ENCODE data around the gene ZRANB1. TPM values are rescaled to one million over a fixed set of nuclear protein-coding genes. Genes with fewer than 3 reads are reported as not detected.

The ZRANB1 gene
- total and polyA plus RNA-seq, 2 of the 4 experiments (the other 2 are of a cell fraction) = 11.2 to 24.7 TPM

- dilution Hi-C loops (cut with HindIII; ENCODE audit: low sequenced_read_pairs, unreplicated experiment) = no loop called here
- intact Hi-C loops (cut with micrococcal nuclease) = no loop called here
- ATAC-seq (ENCODE audit: low read depth) (no peak), DNase-seq (no peak)
- H4K8ac ChIP-seq (ENCODE audit: low read depth in 2 of 2, low read length in 2 of 2) = no peak overlapping the region
- no peak overlapping the region for H3K14ac ChIP-seq (replicated peaks; ENCODE audit: low read depth, low read length)
- H3K79me1 ChIP-seq (ENCODE audit: low read depth in 1 of 2, low read length in 2 of 2) = peaks cover 46 to 92% of the 10 kb centered on the region in 2 experiments
- H3K27me3 ChIP-seq (ENCODE audit: control insufficient read depth, insufficient read depth, low read length) = no peaks in the 10 kb centered on the region
- H2AK5ac ChIP-seq (ENCODE audit: low read depth, low read length) = no peak overlapping the region
- no peak overlapping the region for H2AK9ac ChIP-seq (replicated peaks; ENCODE audit: low read depth, low read length, poor library complexity)
- no peak overlapping the region for H4K5ac ChIP-seq (ENCODE audit: low read depth, low read length)
- H3K4ac ChIP-seq (ENCODE audit: low read depth, low read length) = no peak overlapping the region
- peaks cover 44% of the 10 kb centered on the region for H3K9me1 ChIP-seq (ENCODE audit: insufficient read depth, low read length)
- no peak overlapping the region for H3K27ac ChIP-seq (ENCODE audit: insufficient read depth, low read length)
- H2BK120ac ChIP-seq (ENCODE audit: low read depth, low read length) = no peak overlapping the region
- ChIA-PET CTCF (no interaction called here), POLR2A (ENCODE audit: unreplicated experiment) (no interaction called here)
- peaks cover 86% of the 10 kb centered on the region for H4K20me1 ChIP-seq (ENCODE audit: insufficient read depth, low read length)
- no peak overlapping the region for H3K23ac ChIP-seq (ENCODE audit: low read depth, low read length)
- peaks cover 13% of the 10 kb centered on the region; the same call in 1 of the 2 replicates for H3K36me3 ChIP-seq (ENCODE audit: control insufficient read depth, insufficient read depth, low read length)
- in situ Hi-C loops (cut with MboI; ENCODE audit: low sequenced_read_pairs) = no loop called here
- H3K4me2 ChIP-seq (ENCODE audit: low read depth, low read length) = no peak overlapping the region
- no peak overlapping the region for H3K9ac ChIP-seq (ENCODE audit: low read depth, low read length)
- TF ChIP-seq SMC3 (IDR thresholded peaks at IDR 0.05; ENCODE audit: low read depth, low read length) (no peak), FOS (IDR thresholded peaks at IDR 0.05; ENCODE audit: low read depth, low read length) (no peak), MAFK (IDR thresholded peaks at IDR 0.05; ENCODE audit: low read depth, low read length) (no peak), MXI1 (IDR thresholded peaks at IDR 0.05; ENCODE audit: borderline replicate concordance, low read depth, low read length) (no peak), CTCF (conservative IDR thresholded peaks at IDR 0.05; ENCODE audit: low read depth, low read length) (no peak), USF2 (IDR thresholded peaks at IDR 0.05; ENCODE audit: low read depth, low read length) (no peak), BHLHE40 (IDR thresholded peaks at IDR 0.05; ENCODE audit: low read depth, low read length) (no peak), ELK1 (IDR thresholded peaks at IDR 0.05; ENCODE audit: borderline replicate concordance, low read depth, low read length) (no peak), RCOR1 (IDR thresholded peaks at IDR 0.05; ENCODE audit: insufficient replicate concordance, low read length) (no peak), CEBPB (IDR thresholded peaks at IDR 0.05; ENCODE audit: low read depth, low read length) (no peak), POLR2A (IDR thresholded peaks at IDR 0.05; ENCODE audit: low read depth, low read length) (no peak), RFX5 (IDR thresholded peaks at IDR 0.05; ENCODE audit: low read depth, low read length) (no peak), MAZ (IDR thresholded peaks at IDR 0.05; ENCODE audit: borderline replicate concordance, low read depth, low read length) (no peak)
- no peak overlapping the region for H3K56ac ChIP-seq (ENCODE audit: extremely low read depth, insufficient read depth, low read length)
- H2BK20ac ChIP-seq (ENCODE audit: low read depth, low read length) = no peak overlapping the region
- H3K4me3 ChIP-seq (ENCODE audit: insufficient read depth, low read depth, low read length) = no peak overlapping the region
- H3K4me1 ChIP-seq (ENCODE audit: control insufficient read depth, insufficient read depth, low read length) = peaks cover 25% of the 10 kb centered on the region
- H3K9me3 ChIP-seq (ENCODE audit: control insufficient read depth, insufficient read depth, low read length) = no peaks in the 10 kb centered on the region
- no TSS peak for BruUV-seq (replicated peaks)
- H3K18ac ChIP-seq (ENCODE audit: low read depth, low read length) = no peak overlapping the region
- H2BK15ac ChIP-seq (ENCODE audit: low read depth, low read length) = no peak overlapping the region
- no CpG with 5 or more reads among the region's 10 CpGs for WGBS, 2 experiments (ENCODE audit: extremely low coverage in 2 of 2, insufficient read length in 1 of 2)
- no peak overlapping the region for H2AFZ ChIP-seq (replicated peaks; ENCODE audit: low read length, poor library complexity)
- no peak overlapping the region for H4K91ac ChIP-seq (ENCODE audit: insufficient read depth, low read depth, low read length)
- H2BK5ac ChIP-seq (ENCODE audit: low read depth, low read length, poor library complexity, severe bottlenecking) = no peak overlapping the region
Observed at GRCh38 chr10:125030567-125031197, 88.8 kb downstream of the ZRANB1 start.

Data from IMR-90 (cell line).